Measurements from ENCODE around the gene SLC17A9. TPM values are rescaled to one million over a fixed set of nuclear protein-coding genes. Genes with fewer than 3 reads are reported as not detected.
"Not testable (repeated sequence)": the region's sequence is repeated elsewhere in the genome, so short reads cannot be mapped to it uniquely, and the experiment has no call there.

The SLC17A9 gene
- total RNA-seq, 1 donor from 2014 or later: 12.8 TPM

DNA sequence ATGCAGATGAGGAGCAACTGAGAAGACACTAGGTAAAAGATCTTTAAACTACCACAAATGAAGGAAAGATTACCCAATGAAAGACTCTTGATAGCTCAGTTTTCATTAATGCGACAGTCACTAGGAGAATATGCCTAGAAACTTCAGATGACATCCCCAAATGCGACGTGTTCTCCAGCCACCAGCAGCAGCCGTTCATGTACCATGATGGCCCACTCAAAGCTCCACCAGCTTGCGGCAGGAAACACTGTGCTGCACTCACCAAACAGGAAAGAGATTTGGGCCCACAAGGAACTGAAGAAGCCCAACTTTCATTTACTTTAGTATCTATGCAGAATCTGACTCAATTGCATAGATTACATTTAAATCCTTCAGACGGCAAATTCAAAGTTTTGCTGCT lies 33.7 kb upstream of the SLC17A9 start:
- intact Hi-C loops (cut with micrococcal nuclease): loop anchor here (2.0 kb wide), 1 partner anchor 18 kb away; no protein-coding TSS in a partner anchor

DNA sequence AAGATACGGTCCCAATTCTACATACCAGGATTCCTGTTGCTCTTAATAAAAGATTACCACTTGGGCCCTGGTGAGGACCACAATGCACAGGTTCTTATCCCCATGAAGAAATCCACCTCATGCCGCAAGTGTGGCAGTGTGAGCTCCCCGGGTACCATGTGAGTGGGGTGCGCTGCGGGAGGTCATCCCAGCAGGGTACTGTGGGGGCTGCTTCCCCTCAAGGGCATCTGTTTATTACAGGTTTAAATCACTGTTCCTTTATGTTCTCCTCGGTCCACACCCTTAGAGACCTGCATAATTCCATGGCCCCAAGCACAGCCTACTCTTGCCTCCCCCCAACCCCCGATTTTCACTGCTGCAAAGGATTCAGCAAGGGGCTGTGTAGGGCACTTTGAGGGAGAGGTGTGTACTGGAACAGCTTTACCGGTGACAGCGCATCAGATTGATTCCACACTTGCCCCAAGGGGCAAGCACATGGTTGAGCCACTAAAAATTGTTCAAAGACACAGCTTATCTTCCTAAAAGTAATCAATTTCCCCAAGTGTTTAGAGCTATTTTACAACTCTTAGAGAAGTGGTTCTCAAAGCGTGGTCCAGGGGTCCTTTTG lies 32.4 kb upstream of the SLC17A9 start:
- intact Hi-C loops (cut with micrococcal nuclease): no loop called here

DNA sequence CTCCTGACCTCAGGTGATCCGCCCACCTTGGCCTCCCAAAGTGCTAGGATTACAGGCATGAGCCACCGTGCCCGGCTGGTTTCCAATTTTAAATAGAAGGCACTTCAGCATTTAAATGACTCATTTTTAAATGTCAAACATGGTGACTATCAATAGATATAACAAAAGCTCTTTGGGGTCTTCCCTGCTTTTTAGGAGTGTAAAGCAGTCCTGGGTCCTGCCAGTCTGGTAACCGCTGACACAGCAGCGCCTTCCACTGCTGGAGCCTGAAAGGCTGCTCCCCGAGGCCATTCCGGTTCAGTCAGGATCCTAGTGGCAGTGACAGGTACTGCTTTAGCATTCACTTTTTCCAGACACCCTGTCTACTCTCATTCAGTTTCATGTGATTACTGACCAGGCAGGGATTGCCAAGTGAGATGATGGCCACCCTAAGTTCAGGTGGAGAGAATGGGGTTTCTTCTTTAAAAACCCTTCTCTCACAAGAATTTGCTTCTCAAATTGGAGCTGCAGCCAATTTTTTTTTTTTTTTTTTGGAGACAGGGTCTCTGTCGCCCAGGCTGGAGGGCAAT lies 31.3 kb upstream of the SLC17A9 start:
- intact Hi-C loops (cut with micrococcal nuclease): no loop called here

DNA sequence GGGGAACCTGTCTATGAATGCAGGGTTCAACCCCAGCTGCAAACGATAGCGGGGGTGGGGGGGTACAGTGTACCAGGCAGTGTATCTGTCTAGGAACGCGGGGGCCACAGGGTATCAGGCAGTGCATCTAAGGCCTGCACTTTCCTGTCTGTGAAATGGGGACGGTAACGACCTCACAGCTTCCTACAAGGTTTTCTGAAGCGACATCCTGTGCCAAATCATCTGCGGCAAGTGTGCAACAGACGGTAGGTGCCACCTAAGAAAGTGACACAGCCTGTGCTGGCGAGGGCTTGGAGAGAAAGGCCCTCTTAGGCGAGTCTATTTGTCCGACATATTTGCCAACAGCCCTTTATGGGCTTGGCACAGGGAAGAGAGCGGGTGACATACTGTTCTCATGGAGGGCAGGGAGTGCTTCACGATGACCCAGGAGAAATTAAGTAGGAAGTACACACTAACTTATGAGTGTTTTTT lies 30.0 kb upstream of the SLC17A9 start:
- intact Hi-C loops (cut with micrococcal nuclease): no loop called here

DNA sequence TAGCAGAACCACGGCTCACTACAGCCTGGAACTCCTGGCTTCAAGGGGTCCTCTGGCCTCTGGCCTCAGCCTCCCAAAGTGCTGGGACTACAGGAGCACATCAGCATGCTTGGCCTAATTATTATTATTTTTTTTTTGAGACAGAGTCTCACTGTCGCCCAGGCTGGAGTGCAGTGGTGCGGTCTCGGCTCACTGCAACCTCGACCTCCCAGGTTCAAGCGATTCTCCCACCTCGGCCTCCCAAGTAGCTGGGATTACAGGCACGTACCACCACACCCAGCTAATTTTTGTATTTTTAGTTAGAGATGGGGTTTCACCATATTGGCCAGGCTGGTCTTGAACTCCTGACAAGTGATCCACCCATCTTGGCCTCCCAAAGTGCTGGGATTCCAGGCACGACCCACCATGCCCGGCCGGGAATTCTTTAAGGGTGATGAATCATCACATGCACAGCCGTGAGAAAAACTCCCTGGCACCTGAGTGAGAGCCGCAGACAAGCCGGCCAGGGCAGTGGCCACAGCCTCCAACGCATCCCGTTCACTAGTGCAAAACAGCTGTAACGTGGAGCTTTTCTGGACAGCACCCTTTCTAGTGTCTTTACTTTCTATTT lies 29.3 kb upstream of the SLC17A9 start:
- intact Hi-C loops (cut with micrococcal nuclease): not testable (repeated sequence)

DNA sequence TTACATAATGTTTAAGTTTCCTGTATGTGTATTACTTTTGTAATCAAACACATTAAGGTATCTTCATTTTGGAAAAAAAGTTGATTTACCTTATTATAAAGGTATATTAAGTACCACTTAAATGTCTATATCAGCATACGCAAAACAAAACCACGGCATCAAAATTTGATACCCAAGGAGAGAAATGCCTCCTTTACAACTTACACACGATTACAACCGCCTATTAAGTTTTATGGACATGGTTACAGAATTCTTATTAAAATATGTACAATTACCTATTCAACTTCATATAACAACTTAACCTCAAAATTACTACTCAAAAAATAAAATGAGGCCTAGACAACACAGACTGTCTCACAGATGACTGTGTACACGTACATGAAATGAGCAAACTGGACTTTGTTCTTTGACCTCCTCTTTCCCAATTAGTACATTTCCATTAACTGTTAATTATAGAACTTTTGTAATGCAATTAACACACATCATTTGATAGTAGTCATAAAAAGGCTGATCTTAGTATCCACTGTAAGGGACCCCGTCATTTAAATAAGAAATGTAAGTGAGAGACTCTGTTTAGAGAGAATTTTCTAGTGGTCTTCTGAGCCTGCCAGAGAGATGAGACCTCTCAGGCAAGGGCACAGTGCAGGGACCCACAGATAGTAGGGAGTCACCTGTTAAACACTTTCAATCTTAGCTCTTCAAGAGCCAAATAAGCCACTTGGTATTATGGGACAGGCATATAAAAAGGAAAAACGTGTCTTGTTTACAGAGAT lies 28.7 kb upstream of the SLC17A9 start:
- intact Hi-C loops (cut with micrococcal nuclease): no loop called here

DNA sequence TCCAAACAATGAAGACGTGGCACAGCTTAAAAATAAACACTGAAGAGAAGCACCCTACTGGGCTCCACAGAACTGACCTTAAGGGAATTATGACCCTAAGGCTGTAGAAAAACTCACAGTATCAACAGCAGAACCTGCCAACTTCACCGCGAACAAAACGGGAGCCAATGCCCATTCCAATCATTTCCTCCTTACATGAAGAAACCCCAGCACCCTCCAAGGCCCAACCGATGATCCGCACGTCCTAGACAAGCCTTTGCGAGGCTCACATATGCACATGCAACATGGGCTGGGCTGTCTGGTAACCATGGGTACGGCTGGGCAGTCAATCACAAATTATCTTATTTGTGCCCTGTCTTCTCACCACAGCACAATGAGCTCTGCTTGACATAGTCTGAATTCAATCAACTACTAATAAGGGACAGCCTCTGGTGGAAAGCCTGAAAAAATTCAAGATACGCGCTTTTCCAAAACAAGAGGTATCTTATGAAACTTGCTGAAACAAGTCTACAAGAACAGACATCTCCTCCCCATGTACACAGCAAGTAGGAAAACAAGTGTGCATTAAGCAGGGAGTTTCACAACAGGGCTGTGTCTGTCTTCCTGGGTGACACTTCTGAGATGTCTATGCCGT lies 27.9 kb upstream of the SLC17A9 start:
- intact Hi-C loops (cut with micrococcal nuclease): loop anchor here (1.0 to 5.0 kb wide), 2 partner anchors 13 to 127 kb away; partner anchors contain the start of gene MRGBP

DNA sequence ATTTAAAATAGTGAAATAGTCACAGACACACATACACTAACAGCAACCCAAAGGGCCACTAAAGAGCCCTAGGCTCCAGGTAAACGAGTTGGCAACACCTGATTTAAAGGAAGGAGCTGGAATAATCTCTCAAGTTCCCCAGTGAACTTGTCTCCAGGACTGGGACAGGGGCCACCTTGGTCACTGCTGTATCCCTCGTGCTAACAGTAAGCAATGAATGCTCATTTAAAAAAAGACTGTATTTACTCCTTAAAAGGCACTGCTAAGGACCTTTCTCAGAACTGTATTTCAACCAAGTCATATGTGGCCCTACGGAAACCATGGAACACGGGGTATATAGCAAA lies 27.5 kb upstream of the SLC17A9 start:
- intact Hi-C loops (cut with micrococcal nuclease): loop anchor here (1.0 to 5.0 kb wide), 2 partner anchors 12 to 128 kb away; partner anchors contain the start of gene MRGBP

DNA sequence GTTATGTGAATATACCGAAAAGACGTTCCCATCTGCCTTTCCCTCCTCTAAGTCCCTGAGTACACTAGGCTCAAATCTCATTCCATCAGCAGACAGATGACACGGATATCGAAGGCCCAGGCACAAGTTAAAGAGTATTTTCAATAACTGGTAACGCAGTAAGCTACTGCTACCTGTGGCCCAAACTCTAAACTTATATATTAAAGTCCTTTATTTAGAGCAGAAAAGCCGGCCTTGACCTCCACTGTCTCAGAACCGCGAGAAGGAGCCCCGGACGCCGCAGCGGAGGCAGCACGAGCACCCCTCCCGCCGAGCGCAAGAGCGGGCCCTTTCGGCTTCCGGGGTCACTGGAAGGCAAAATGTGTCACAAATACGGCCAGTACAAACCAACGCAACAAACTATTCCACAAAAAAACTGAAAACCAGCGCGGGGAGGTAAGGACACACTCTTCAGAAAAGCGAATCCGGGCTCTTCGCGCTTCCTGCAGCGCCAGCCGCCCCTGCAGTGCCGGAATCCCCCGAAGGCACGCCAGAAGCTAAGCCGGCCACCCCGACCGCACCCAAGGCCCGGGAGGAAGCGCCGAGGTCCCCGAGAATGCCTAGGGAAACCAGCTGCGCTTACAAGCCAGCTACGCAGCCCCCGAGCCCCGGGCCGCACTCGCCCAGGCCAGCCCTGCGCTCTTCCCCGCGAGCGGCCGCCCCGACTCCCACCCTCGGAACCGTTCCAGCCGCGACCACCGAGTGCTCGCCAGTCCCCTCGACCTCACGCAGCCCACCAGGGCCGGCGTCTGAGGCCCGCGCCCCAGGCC lies 26.9 kb upstream of the SLC17A9 start:
- intact Hi-C loops (cut with micrococcal nuclease): loop anchor here (1.0 to 5.0 kb wide), 2 partner anchors 12 to 128 kb away; partner anchors contain the start of gene MRGBP

DNA sequence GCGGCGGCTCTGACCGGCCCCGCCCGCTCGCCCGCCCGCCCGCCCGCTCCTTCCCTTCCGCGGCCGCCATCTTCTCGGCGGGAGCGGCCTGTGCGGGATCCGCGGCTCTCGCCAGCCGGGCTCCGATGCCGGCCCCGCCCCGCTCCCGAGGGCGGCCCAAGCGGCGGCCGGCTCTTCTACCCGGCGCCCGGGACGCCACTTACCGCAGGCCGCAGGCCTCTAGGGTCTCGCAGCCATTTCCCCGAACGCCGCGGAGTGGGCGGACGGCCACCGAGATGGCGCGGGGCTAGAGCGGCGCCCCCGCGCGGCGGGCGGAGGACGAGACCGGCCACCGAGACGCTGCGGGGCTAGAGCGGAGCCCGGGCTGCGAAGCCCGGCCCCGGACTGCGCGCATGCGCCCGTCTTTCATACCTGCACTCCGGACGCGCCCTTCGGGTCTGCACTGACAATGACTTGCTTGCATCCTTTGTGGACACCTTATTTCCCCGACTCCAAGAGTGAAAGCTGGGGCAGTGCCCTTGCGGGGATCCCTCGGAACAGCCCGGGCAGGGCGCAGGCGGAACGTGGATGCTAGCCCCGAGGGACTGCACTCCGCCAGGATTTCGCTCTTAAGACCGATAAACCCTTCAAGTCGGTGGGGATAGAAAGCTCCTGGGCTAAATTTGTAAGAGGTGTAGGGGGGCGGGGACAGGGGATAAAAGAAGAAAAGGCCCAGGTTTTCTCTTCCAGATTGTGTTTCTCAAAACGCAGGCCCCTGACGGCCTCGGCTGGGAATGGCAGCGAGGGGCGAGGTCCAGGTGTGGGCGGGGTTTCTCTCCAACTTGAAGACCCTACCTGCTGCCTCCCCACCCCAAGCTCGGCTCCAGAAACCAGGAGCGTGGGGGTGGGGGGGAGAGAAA lies 26.0 kb upstream of the SLC17A9 start, which contains the start of gene DIDO1:
DIDO1 (minus strand) TSS at position 277 of the 899 bp plus-strand sequence.
- intact Hi-C loops (cut with micrococcal nuclease): loop anchor here (5.0 kb wide), 1 partner anchor 129 kb away; the partner anchor contains the start of gene MRGBP

DNA sequence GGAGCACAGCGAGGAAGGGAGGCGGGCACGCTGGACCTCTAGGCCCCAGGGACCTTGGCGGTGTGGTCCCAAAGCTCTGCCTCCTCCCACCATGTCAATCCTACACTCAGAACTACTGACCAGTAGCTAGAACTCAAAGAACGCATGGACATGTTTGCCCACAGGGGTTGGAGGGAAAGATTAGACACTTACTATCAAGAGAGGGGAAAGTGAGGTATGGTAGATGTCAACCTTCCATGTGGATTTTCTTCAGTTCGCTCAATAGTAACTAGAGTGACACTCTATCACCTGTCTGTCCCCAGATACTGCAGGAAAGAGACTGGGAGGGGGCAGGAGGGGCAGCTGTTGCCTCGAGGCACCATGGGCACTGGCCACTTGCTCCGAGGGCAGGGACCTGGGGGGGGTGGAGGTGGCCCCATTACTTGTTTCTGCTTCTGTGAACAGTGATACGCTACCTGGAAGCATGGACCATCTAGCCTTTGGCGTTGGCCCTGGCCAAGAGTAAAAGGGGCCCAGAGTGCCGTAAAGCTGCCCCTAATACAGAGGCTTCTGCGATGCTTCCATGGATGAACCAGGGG lies 25.3 kb upstream of the SLC17A9 start:
- intact Hi-C loops (cut with micrococcal nuclease): loop anchor here (5.0 kb wide), 1 partner anchor 130 kb away; the partner anchor contains the start of gene MRGBP

DNA sequence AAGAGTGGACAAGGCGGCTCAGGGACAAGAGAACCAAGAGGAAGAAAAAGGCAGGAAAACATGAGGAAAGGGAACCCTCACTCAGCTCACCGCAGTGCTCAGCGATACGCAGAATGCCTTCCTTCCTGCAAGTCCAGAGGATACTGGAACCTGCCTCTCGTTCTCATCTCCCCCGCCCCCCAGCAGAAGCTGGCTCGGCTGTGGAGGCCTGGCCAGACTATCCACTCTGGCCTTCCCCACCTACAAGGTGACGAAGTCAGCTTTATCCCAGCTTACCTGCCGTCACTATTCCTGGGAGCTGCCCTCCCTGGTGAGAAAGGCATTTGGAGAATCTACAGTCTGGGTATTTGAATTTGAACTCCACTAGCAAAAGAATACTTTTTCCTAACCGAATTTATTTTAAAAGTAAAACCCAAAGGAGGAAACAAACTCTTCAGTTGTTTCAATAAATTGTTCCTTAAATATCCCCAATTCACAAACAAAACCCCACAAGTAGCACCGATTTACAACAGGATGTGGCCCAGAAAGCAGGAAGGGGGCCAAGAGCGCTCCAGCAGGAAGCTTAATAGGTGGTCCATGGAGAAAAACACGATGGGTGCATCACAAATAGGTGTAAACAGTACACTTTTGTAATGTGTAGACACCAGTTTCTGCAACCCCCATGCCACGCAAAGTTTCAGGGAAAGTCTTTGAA lies 24.1 kb upstream of the SLC17A9 start:
- intact Hi-C loops (cut with micrococcal nuclease): loop anchor here (2.0 to 5.0 kb wide), 2 partner anchors 80 to 131 kb away; partner anchors contain the start of gene MRGBP

DNA sequence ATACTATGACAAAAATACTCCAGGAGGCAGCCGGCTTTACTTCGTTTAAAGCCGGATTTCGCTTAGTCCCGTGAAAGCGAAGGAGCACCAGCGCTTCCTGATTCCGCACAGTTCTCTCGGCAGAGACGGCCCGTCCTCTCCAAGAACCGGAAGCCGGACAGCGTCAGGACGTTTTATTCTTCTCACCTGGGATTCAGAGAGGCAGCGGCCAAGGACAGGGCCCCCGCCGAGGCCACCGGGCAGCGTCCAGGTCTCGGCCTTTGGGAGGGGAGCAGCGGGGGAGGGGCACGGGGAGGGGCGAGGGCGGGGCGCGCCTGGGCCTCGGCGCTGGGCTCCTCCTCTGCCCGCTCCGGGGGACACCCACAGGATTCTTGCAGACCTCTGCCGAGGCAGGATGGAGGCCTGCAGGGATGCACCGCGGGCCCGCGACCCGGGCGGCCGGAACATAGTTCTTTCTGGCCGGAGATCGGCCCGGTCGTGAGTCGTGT lies 23.4 kb upstream of the SLC17A9 start:
- intact Hi-C loops (cut with micrococcal nuclease): loop anchor here (1.0 to 5.0 kb wide), 3 partner anchors 9 to 132 kb away; partner anchors contain the start of genes GID8 and MRGBP

DNA sequence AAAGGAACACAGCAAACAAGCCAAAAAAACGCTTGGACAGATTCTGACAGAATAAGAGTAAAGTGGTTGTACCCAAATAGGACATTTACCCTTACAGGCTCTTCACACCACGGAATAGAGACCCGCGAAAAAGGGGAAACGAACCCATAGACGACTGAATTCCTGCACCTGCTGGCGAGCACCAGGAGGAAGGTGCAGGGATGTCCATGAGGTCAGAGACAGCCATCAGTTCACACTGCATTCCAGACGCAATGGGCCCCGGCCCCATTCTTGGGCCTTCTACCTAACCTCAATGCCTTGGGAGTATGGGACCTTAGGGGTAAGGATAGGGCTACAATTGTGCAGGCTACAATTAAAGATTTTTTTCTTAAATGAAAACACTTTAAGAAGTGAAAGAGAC lies 21.0 kb upstream of the SLC17A9 start:
- intact Hi-C loops (cut with micrococcal nuclease): no loop called here

DNA sequence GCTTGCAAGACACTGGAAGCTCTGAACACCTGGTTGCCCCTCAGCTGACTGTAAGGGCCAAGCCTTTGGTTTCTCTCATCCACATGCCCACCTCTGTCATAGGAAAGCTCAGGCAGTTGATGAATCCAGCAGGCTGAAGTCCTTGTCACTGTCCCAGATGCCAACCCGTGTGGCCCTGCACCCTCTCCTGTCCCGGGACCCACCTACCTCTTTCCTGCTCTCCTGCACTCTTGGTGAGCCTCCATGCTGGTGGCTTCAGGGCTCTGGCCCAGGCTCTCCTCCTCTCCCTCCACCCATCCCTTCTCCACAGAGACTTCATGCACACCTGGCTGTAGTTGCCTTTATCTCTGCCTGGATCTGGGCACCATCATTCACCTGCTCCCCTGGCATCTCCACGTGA lies 18.5 kb upstream of the SLC17A9 start:
- intact Hi-C loops (cut with micrococcal nuclease): no loop called here

DNA sequence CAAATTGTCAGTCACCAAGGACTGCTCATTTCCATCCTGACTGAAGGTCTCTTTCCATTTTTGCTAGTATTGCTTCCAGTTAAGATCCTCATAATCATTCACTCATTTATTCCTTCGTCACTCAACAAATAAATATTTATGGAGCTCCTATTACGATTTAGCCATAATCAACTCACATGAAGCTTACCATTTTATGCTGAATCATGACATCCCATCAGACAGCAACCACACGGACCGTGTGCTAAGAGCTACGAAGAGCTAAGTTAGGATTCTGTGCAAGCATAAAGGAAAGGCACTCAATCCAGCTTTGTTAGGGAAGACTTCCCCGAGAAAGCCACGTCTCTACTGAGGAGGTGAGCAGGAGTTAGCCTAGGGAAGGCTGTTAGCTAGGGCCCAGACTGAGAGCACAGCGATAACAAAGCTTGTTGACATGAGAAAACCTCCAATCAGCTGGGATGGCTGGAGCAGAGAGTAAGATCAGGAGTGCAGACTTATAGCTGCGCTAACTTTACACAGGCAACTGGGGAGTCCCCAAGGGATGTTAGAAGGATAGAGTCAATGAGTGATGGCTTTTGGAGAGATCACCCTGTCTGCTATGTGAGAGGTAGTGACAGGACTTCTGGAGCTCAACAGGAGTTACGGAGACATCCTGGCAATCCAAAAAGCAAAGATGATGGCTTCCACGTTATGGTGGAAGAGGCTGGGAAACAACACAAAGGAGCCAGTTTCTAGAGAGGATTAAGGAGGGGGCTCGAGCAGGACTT lies 17.1 kb upstream of the SLC17A9 start:
- intact Hi-C loops (cut with micrococcal nuclease): loop anchor here (5.0 kb wide), 2 partner anchors 33 to 633 kb away; partner anchors contain the start of gene ADRM1

Measured in T-helper 2 cell treated with Interferon-gamma antibody and Interleukin-4, amounts not matched to agents 100 ng/mL and 5 ng/mL, for 36 hours (primary cell).